GM15510 (cell line): ENCODE results near the gene PIKFYVE.

Experiments
- POLR2A ChIP-seq: IDR thresholded peaks from 3 replicates; pipeline ENCODE4 v1.6.1; 2011; ENCODE audit warnings: borderline replicate concordance; ENCODE audit not compliant: insufficient read length; ENCODE audit errors: extremely low read depth

The PIKFYVE gene

DNA sequence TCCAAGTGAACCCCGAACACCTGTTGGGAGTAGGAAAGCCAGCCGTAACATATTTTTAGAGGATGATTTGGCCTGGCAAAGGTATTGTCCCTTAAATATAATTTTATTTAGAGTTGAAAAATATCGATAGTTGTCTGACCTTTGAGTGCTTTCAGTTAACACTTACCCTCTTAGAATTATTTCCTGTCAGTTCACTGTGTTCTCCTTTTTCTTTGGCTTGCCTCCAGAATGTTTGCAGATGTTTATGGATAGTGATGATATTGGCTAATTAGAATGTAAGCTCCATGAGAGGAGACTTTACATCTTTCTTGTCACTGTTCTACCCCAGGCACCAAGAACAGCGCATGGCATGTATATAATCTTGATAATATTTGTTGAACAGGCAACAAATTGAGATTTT is 19.8 kb downstream of the PIKFYVE start:
- TF ChIP-seq POLR2A, result no peak

DNA sequence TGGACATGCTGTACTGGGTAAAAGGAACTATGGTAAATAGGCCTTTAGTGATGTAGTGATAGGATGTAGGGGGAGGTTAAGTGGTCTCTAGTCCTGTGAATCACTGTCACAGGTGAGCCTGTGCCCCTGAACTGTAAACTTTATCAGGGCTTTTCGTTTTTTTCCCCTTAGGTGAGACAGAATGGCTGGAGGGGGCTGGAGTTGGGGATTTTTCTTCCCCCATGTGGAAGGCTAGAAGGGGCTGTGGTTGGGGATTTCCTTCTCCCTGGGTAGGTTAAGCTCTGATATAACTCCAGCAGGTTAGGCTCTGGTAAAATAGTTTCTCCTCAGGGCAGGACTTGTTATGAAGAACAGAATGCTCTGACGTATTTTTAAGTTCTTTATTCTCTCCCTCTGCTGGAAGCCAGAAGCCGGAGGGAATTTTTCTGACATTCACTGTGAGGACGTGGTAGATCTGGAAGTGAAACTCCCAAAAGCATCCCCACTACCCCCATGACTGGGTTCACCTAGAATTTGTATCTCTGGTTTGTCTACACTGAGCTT is 28.5 kb downstream of the PIKFYVE start:
- no peak for TF ChIP-seq POLR2A

DNA sequence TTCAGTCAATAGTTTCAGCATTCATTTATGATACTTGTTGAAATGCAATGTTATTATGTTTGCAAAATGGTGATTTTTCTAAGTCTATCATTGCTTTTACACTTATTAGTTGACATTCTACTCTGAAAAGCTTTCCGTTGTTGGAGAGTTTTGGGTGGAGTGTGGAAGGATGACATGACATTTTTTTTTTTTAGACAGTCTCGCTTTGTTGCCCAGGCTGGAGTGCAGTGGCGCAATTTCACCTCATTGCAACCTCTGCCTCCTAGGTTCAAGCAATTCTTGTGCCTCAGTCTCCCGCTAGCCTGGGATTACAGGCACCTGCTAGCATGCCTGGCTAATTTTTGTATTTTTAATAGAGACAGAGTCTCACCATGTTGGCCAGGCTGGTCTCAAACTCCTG is 29.8 kb downstream of the PIKFYVE start:
- no peak for TF ChIP-seq POLR2A

DNA sequence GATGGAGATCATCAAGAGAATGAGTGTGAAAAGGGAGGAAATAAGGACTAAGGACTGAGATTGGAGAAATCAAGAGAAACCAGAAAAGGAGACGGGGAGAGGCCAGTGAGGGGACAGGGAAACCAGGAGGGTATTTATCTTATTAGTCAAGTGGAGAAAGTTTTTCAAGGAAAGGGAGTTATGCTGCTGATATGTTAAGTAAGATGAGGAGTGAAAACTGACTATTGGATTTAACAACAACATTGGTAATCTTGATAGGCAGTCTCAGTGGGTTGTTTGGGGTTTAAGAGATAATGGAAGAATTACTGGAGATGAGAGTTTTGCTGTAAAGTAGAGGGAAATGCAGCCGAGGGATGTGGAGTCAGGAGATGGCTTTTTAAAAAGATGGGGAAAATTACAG is 30.6 kb downstream of the PIKFYVE start:
- no peak for TF ChIP-seq POLR2A

DNA sequence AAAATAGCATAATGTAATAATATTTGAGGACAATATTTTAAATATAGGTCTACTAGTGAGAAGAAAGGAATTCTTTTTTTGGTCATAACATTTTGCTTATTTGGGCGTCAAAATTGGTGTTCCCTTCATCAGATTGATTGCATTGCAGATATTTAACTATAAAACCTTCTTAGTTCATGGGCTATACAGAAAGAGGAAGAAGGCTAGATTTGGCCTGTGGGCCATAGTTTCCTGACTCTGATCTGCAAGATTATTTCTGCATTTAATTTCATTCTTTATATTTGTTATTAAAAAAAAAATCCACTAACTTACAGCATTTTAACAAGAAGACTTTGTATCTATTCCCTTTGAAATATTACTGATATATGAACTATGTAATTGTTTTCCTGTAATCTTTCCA is 31.9 kb downstream of the PIKFYVE start:
- TF ChIP-seq POLR2A, result no peak

DNA sequence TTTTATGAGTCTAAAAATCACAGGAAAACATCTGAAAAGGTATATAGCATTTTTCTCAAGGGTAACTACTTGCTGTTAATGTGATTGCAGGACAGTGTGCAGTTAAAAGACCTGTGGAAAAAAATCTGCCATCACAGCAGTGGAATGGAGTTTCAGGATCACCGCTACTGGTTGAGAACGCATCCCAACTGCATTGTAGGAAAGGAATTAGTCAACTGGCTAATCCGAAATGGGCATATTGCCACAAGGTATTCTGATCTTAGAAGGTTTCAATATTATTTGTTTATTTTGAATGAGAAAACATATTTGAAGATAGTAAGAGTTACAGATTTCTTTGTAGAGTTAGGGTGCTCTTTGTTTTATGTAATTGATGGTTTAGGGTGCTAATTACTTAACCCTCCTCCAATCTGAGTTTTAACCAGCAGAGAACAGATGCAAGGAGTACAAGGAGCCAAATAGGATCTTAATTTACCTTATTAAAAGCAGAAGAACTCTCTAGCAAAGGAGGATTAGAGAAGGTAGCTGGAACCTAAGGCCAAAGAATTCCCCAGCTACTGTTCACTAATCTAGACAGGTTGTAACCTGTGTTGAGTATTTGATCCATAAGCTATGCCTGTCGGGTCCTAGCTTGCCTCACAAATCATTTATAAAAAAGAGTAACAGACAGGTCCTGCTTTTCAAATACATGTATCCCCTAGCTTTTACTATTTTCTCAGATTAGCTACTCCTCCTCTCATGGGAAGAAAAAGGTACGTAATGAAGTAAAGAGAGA is 35.0 kb downstream of the PIKFYVE start:
- no peak for TF ChIP-seq POLR2A

DNA sequence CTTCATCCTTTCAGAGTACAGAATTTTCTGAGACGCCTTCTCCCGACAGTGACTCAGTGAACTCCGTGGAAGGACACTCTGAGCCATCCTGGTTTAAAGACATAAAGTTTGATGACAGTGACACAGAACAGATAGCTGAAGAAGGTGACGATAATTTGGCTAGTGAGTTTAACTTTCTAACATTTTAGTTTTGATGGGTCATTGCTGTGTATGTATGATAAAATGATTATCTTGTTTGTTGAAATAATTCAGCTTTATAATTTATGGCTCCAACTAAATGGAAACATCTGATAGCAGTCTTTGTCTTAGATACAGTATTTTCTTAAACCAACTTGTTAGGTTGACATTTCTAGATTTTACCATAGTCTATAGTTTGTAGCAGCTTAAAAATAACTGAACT is 38.1 kb downstream of the PIKFYVE start:
- TF ChIP-seq POLR2A, result no peak

DNA sequence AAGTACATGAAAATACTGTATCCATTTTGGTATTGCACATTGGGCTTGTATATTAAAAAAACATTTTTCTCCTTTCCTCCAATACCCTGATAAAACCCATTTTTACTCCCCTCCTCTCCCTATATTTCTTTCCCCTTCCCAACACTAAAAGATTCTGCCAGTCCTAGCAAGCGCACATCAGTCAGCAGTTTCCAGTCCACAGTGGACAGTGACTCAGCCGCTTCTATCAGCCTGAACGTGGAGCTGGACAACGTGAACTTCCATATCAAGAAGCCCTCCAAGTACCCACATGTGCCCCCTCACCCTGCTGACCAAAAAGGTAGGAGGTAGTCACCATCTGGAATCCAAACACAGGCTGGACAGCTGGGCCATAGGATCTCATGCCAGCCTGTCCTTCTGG is 38.6 kb downstream of the PIKFYVE start:
- TF ChIP-seq POLR2A, result no peak

DNA sequence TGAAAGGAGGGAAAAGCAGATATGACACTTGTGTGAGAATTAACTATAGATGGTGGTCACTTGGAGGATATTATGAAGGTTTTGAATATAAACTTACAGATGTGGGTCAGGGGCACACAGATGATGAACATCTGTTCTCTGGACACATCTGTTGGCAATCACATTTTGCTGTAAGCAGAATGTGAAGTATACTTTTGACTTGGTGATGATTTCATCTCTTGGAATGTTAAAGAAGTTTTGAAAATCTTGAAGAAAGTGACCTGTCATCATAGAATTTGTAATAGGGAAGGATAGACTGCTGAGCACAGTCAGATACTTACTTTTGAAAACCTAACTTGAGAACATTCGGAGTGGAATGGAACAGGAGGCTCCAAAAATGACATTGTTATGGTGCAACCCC is 40.2 kb downstream of the PIKFYVE start:
- TF ChIP-seq POLR2A, result no peak

DNA sequence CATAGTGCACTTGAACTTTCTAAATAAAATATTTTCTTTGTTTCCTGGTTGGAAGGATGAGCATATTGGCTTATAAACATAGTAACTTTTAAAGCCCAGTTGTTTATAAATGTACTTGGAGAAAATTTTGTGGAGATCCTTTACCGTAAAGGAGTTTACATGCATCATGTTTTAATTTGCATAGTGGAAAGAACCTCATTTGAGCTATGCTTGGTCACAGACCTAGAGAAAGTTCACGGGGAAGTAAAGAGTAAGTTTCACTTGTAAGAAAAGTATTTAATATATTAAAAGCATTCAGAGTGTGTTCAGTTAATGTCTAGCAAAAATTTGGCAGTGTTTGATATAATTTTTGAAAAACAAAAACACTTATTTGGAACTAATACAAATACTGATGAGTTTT is 45.3 kb downstream of the PIKFYVE start:
- no peak for TF ChIP-seq POLR2A

DNA sequence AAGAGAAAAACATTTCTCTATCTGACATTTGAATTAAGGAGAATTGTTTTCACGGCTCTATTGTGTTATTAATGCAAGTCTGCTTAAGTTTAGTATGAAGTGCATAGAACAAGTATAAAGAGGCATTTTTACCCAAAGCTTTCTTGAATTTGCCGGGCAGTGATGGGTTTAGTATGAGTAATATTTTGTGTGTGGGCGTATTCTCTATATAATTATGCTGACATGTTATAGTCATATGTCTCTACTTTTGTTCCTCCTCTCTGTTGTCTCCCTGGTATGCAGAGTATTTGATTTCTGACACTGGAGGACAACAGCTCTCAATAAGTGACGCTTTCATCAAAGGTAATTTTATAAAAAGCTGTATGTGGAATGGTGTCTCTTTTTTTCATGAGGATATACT is 45.9 kb downstream of the PIKFYVE start:
- no peak for TF ChIP-seq POLR2A

DNA sequence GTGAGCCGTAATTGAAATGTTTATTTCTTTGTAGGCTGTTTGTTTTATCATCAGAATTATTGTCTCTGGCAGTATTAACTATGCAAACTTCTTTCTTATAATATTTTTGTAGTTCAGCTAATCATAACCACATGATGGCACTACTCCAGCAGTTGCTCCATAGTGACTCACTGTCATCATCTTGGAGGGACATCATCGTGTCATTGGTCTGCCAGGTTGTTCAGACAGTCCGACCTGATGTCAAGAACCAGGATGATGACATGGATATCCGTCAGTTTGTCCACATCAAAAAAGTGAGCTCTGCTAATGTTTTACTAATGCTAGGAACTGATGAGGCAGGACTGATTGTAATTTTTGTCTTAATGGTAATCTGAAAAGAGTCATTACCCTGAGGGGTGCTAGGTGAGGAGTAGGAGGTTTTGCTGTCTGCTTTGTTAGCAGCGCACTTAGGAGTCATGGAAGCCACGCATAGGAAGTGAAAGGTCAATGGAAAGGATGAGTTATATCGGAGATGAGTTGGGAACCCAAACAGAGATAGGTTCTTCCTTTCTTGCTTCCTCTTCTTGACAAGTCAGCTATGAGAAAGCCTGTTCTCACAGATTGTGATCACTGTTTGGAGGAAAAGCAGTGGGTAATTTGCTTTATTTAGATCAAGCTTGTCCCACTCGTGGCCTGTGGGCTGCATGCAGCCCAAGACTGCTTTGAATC is 49.2 kb downstream of the PIKFYVE start:
- TF ChIP-seq POLR2A, result no peak

DNA sequence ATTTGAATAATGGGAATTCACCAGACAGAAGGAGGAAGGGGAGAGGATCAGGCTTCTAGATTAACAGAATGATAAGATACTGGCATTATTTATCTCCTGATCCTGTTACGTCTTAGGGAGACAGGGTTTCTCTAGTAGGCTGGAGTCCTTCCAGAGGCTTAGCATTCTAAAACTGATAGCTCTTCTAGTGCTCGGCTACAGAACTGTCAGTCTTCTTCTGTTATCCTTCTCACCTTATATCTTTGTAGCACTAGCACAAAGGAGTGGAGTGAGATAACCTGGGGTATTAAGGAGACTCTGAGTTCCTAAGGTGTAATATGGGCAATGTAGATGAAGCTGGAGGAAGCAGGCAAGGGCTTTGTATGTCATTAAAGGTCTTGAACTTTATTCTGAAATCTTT is 52.1 kb downstream of the PIKFYVE start:
- no peak for TF ChIP-seq POLR2A

DNA sequence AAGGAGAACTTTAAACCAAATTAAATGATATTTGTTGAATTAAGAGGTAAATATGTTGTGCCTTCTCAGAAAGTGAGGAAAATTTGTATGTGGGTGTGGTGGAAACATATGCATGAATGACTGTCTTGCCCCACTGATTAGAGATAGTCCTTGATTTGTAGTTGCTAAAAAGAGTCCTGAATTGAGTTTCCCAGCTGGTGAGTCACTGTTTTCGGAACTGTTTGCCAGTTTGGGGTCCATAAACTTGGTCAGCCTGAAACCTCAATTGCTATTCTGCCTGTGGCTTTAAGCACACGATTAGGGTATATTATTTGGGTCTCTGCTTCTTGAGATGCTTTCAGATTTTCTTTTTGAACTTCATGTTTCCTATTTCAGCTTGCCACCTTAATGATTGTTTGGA is 53.3 kb downstream of the PIKFYVE start:
- TF ChIP-seq POLR2A, result no peak

DNA sequence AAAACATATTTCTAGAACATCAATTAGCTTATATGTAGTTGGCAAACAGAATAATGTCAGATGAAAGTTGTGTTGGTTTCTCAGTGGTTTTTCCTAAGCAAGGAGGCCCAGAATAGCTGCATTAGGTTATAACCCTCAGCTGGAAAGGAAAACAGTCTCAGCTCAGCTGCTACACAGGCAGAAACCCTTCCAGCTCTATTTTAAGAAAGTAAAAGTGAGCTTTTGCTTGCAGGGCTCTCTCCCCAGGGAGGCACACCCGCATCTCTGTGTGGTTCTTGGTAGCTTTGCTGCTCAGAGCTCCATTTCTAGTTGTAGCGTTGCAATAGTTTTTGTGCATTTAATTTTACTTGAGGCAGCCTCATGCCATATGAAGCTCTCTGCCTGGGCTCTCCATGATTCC is 54.6 kb downstream of the PIKFYVE start:
- TF ChIP-seq POLR2A, result no peak

DNA sequence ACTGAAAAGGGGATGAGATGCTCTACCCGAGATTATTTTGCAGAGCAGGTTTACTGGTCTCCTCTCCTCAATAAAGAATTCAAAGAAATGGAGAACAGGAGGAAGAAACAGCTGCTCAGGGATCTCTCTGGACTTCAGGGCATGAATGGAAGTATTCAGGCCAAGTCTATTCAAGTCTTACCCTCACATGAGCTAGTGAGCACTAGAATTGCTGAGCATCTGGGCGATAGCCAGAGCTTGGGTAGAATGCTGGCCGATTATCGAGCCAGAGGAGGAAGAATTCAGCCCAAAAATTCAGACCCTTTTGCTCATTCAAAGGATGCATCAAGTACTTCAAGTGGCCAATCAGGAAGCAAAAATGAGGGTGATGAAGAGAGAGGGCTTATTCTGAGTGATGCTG is 60.0 kb downstream of the PIKFYVE start:
- TF ChIP-seq POLR2A, result no peak
